H9 (cell line): ENCODE data around the gene PPP4R2. TPM values are rescaled to one million over a fixed set of nuclear protein-coding genes. Genes with fewer than 3 reads are reported as not detected.

ENCODE experiments used
- DNase-seq: peaks from one replicate; pipeline ENCODE4 v3.0.0-alpha.2; 2017
- H2AFZ ChIP-seq: one replicate; pipeline ENCODE4 v1.6.1; 2013; ENCODE audit warnings: mild to moderate bottlenecking, low read length, control low read depth, moderate library complexity
- H2AK5ac ChIP-seq: 2 replicates; pipeline ENCODE4 v1.6.1; 2013; ENCODE audit warnings: low read length, control low read depth, mixed read lengths; ENCODE audit not compliant: insufficient read length
- H2BK120ac ChIP-seq: one replicate; pipeline ENCODE4 v1.6.1; 2013; ENCODE audit warnings: low read depth, mild to moderate bottlenecking, low read length, control low read depth, inconsistent platforms; ENCODE audit not compliant: poor library complexity, severe bottlenecking
- H2BK12ac ChIP-seq: 2 replicates; pipeline ENCODE4 v1.6.1; 2013; ENCODE audit warnings: low read length, control low read depth, mixed read lengths, low read depth; ENCODE audit not compliant: insufficient read length
- H2BK15ac ChIP-seq: 2 replicates; pipeline ENCODE4 v1.6.1; 2013; ENCODE audit warnings: low read depth, low read length, control low read depth
- H2BK20ac ChIP-seq: one replicate; pipeline ENCODE4 v1.6.1; 2013; ENCODE audit warnings: low read depth, mild to moderate bottlenecking, low read length, control low read depth, inconsistent platforms; ENCODE audit not compliant: poor library complexity, severe bottlenecking
- H2BK5ac ChIP-seq: 2 replicates; pipeline ENCODE4 v1.6.1; 2013; ENCODE audit warnings: low read length, control low read depth, mixed read lengths; ENCODE audit not compliant: insufficient read length
- H3K14ac ChIP-seq: 2 replicates; pipeline ENCODE4 v1.6.1; 2013; ENCODE audit warnings: low read length, control low read depth; ENCODE audit not compliant: insufficient read depth
- H3K18ac ChIP-seq: 2 replicates; pipeline ENCODE4 v1.6.1; 2013; ENCODE audit warnings: low read depth, mild to moderate bottlenecking, mixed read lengths, low read length, control low read depth; ENCODE audit not compliant: insufficient read length
- H3K23ac ChIP-seq: 2 replicates; pipeline ENCODE4 v1.6.1; 2013; ENCODE audit warnings: low read length, control low read depth, mixed read lengths, low read depth; ENCODE audit not compliant: insufficient read length
- H3K23me2 ChIP-seq: 2 replicates; pipeline ENCODE4 v1.6.1; 2013; ENCODE audit warnings: low read depth, mild to moderate bottlenecking, mixed read lengths, low read length, control low read depth; ENCODE audit not compliant: insufficient read length, poor library complexity, severe bottlenecking
- H3K27ac ChIP-seq: 2 replicates; pipeline ENCODE4 v1.5.1; 2013; ENCODE audit warnings: low read length, control low read depth, mixed read lengths, low read depth; ENCODE audit not compliant: insufficient read length
- H3K27me3 ChIP-seq: 2 replicates; pipeline ENCODE4 v1.6.1; 2013; ENCODE audit warnings: low read length, control low read depth, inconsistent platforms; ENCODE audit not compliant: insufficient read depth
- H3K4ac ChIP-seq: 2 replicates; pipeline ENCODE4 v1.6.1; 2013; ENCODE audit warnings: low read depth, mild to moderate bottlenecking, control low read depth, inconsistent platforms, low read length, moderate library complexity
- H3K4me1 ChIP-seq: 2 replicates; pipeline ENCODE4 v1.6.1; 2013; ENCODE audit warnings: low read length, control low read depth, inconsistent platforms; ENCODE audit not compliant: insufficient read depth
- H3K4me2 ChIP-seq: 2 replicates; pipeline ENCODE4 v1.6.1; 2013; ENCODE audit warnings: low read length, control low read depth, mixed read lengths; ENCODE audit not compliant: insufficient read length, insufficient read depth
- H3K56ac ChIP-seq: 2 replicates; pipeline ENCODE4 v1.6.1; 2013; ENCODE audit warnings: low read depth, mild to moderate bottlenecking, mixed read lengths, low read length, control low read depth; ENCODE audit not compliant: insufficient read length
- H3K79me1 ChIP-seq: 2 replicates; pipeline ENCODE4 v1.6.1; 2013; ENCODE audit warnings: low read depth, mild to moderate bottlenecking, moderate library complexity, low read length, control low read depth, inconsistent platforms; ENCODE audit not compliant: insufficient read depth, poor library complexity, severe bottlenecking
- H3K79me2 ChIP-seq: 2 replicates; pipeline ENCODE4 v1.6.1; 2013; ENCODE audit warnings: low read length, control low read depth, inconsistent platforms; ENCODE audit not compliant: insufficient read depth
- H3K9ac ChIP-seq: 2 replicates; pipeline ENCODE4 v1.6.1; 2013; ENCODE audit warnings: low read length, control low read depth, mixed read lengths; ENCODE audit not compliant: insufficient read length; ENCODE audit errors: extremely low read depth
- H3K9me3 ChIP-seq: one replicate; pipeline ENCODE4 v1.6.1; 2013; ENCODE audit warnings: low read depth, low read length, inconsistent platforms; ENCODE audit not compliant: control insufficient read depth
- H3T11ph ChIP-seq: one replicate; pipeline ENCODE4 v1.6.1; 2013; ENCODE audit warnings: mild to moderate bottlenecking, low read length, control low read depth, inconsistent platforms
- H4K20me1 ChIP-seq: one replicate; pipeline ENCODE4 v1.6.1; 2013; ENCODE audit not compliant: control insufficient read depth, insufficient read length, insufficient read depth
- H4K5ac ChIP-seq: 2 replicates; pipeline ENCODE4 v1.6.1; 2013; ENCODE audit warnings: low read depth, mild to moderate bottlenecking, mixed read lengths, low read length, control low read depth; ENCODE audit not compliant: insufficient read length
- H4K8ac ChIP-seq: replicated peaks from 2 replicates; pipeline ENCODE4 v1.6.1; 2013; ENCODE audit warnings: low read length, control low read depth, mixed read lengths, low read depth; ENCODE audit not compliant: insufficient read length
- H4K91ac ChIP-seq: 2 replicates; pipeline ENCODE4 v1.6.1; 2013; ENCODE audit warnings: low read depth, mild to moderate bottlenecking, moderate library complexity, mixed read lengths, low read length, control low read depth; ENCODE audit not compliant: insufficient read length
- H3K27ac Mint-ChIP-seq, 3 experiments: 2 replicates in 2 of 3; 3 replicates in 1 of 3; pipeline ENCODE4 v1.8.0; 2020 to 2021; ENCODE audit warnings: mixed read lengths in 3 of 3, mild to moderate bottlenecking in 1 of 3, moderate library complexity in 1 of 3
- H3K27me3 Mint-ChIP-seq: 2 replicates; pipeline ENCODE4 v1.8.0; 2021; ENCODE audit warnings: low read depth, mild to moderate bottlenecking, moderate library complexity, mixed read lengths
- H3K36me3 Mint-ChIP-seq, 3 experiments: 2 replicates in 2 of 3; 3 replicates in 1 of 3; pipeline ENCODE4 v1.8.0; 2020 to 2021; ENCODE audit warnings: low read depth in 3 of 3, mixed read lengths in 3 of 3; ENCODE audit not compliant: insufficient read depth in 1 of 3
- H3K4me1 Mint-ChIP-seq, 2 experiments: 2 replicates each; pipeline ENCODE4 v1.8.0; 2020; ENCODE audit warnings: mixed read lengths in 2 of 2
- H3K4me3 Mint-ChIP-seq, 2 experiments: 2 replicates in 1 of 2; 3 replicates in 1 of 2; pipeline ENCODE4 v1.8.0; 2020 to 2021; ENCODE audit warnings: mild to moderate bottlenecking in 2 of 2, mixed read lengths in 2 of 2, moderate library complexity in 1 of 2
- H3K9me3 Mint-ChIP-seq, 2 experiments: 2 replicates in 1 of 2; 3 replicates in 1 of 2; pipeline ENCODE4 v1.8.0; 2020; ENCODE audit warnings: mild to moderate bottlenecking in 2 of 2, mixed read lengths in 2 of 2, moderate library complexity in 1 of 2
- CTCF ChIP-seq: fragments of 200-600 bp; sonication (generic); conservative IDR thresholded peaks from 3 replicates; pipeline ENCODE4 v1.8.0; 2021; ENCODE audit warnings: antibody characterized with exemption, mild to moderate bottlenecking
- WGBS: extraction: QIAGEN DNeasy Blood & Tissue Kit; methylation state at CpG from one replicate; pipeline ENCODE4 v1.1.7; 2013; ENCODE audit warnings: missing lambda C conversion rate, low lambda C conversion rate, mixed read lengths; ENCODE audit not compliant: insufficient read length; ENCODE audit errors: extremely low coverage; 5-methylcytosine and 5-hydroxymethylcytosine counted together
- total RNA-seq: library from RNA; stranded (reverse); gene quantifications from 2 replicates; pipeline ENCODE4 v1.2.1, GENCODE V29; 2021

Gene PPP4R2
- total RNA-seq, 1 experiment from 2014 or later = 132 TPM

- Histone ChIP-seq H2BK15ac (no peak overlapping the region), H3K23me2 (no peaks in the 10 kb centered on the region), H3K79me2 (no peaks in the 10 kb centered on the region), H2AK5ac (no peak overlapping the region), H3K14ac (no peak overlapping the region), H2BK5ac (no peak overlapping the region), H3K9me3 (no peaks in the 10 kb centered on the region), H3K23ac (no peak overlapping the region), H3K27ac (no peak overlapping the region), H3T11ph (no peak overlapping the region), H4K91ac (no peak overlapping the region), H4K20me1 (no peaks in the 10 kb centered on the region), H3K27me3 (no peaks in the 10 kb centered on the region), H3K56ac (no peak overlapping the region), H2AFZ (no peak overlapping the region), H3K4me1 (peaks cover 6% of the 10 kb centered on the region; the same call in 1 of the 2 replicates), H2BK20ac (no peak overlapping the region), H4K8ac (no peak overlapping the region), H3K9ac (no peak overlapping the region), H3K79me1 (no peaks in the 10 kb centered on the region), H2BK120ac (no peak overlapping the region), H4K5ac (no peak overlapping the region), H3K4ac (no peak overlapping the region), H3K18ac (no peak overlapping the region), H3K4me2 (no peak overlapping the region), H2BK12ac (no peak overlapping the region)
- TF ChIP-seq CTCF = no peak
- Mint-ChIP-seq H3K36me3 (peaks cover 6 to 28% (median 24%) of the 10 kb centered on the region in 3 experiments; a peak in 6 of 7 replicates), H3K9me3 (no peaks in the 10 kb centered on the region), H3K27me3 (no peaks in the 10 kb centered on the region), H3K4me3 (no peak overlapping the region), H3K4me1 (peaks cover 23 to 31% of the 10 kb centered on the region in 2 experiments), H3K27ac (peak overlapping the region in 1 of 3 experiments; percentile 85; a peak in 1 of 7 replicates)
- WGBS = no CpG with 5 or more reads among the region's 5 CpGs
- no peak for DNase-seq
These were observed 72.6 kb downstream of the PPP4R2 start for GRCh38 chr3:73069187-73069586.
